ENCODE measurements around the gene RPIA.
"Not testable (repeated sequence)": the region's sequence is repeated elsewhere in the genome, so short reads cannot be mapped to it uniquely, and the experiment has no call there.

Gene RPIA

GRCh38 chr2:88797164-88797563 is 105.7 kb downstream of the RPIA start:
- not testable (repeated sequence) for DNase-seq
